Ovary (tissue), 9 donors: ENCODE measurements around the gene ARIH2. TPM values are rescaled to one million over a fixed set of nuclear protein-coding genes. Genes with fewer than 3 reads are reported as not detected.

Experiments used
- DNase-seq, 5 donors: peaks; one replicate each; pipeline ENCODE4 v3.0.0-alpha.2; 2019 to 2020
- H3K27ac ChIP-seq, 2 donors: fragments of 200-600 bp; one replicate each; pipeline versions ENCODE4 v1.5.1 to v1.8.0; 2019 to 2022
- H3K27me3 ChIP-seq: fragments of 200-600 bp; one replicate; pipeline ENCODE4 v1.8.0; 2022
- H3K36me3 ChIP-seq: fragments of 200-600 bp; sonication (generic); one replicate; pipeline ENCODE4 v1.5.1; 2019
- H3K4me1 ChIP-seq: one replicate; pipeline ENCODE4 v1.8.1; 2013; ENCODE audit warnings: mild to moderate bottlenecking, moderate library complexity; ENCODE audit not compliant: insufficient read depth
- H3K4me3 ChIP-seq: fragments of 200-600 bp; sonication (generic); one replicate; pipeline ENCODE4 v1.5.1; 2017
- H3K9me3 ChIP-seq, 2 donors: fragments of 200-600 bp in 1 of 2; sonication (generic) in 1 of 2; one replicate each; pipeline versions ENCODE4 v1.5.1 to v1.8.1; 2013 to 2019; ENCODE audit warnings: mild to moderate bottlenecking in 1 of 2, moderate library complexity in 1 of 2
- CTCF ChIP-seq, 3 donors: fragments of 450-650 bp in 2 of 3; fragments of 200-600 bp in 1 of 3; IDR thresholded peaks; one replicate each; pipeline versions ENCODE4 v1.5.1 to v1.8.0; 2016 to 2022; ENCODE audit warnings: antibody characterized with exemption in 3 of 3, mild to moderate bottlenecking in 1 of 3
- EP300 ChIP-seq: sonication (generic); formaldehyde crosslinking; IDR thresholded peaks from one replicate; pipeline ENCODE4 v1.6.1; 2017; ENCODE audit warnings: antibody characterized with exemption
- POLR2A ChIP-seq: fragments of 450-650 bp; IDR thresholded peaks from one replicate; pipeline ENCODE4 v1.6.1; 2017; ENCODE audit warnings: antibody characterized with exemption, mild to moderate bottlenecking, moderate library complexity
- WGBS, 3 donors: extraction: QIAGEN DNeasy Blood & Tissue Kit in 1 of 3; methylation state at CpG; one replicate each; pipeline versions ENCODE4 v1.1.5 to v1.1.7; 2013 to 2017; 5-methylcytosine and 5-hydroxymethylcytosine counted together
- intact Hi-C, 4 donors: fragments of 100-400 bp; cut with DNase I; formaldehyde crosslinking; loops; one replicate each; pipeline versions ENCODE4 v1.11.0 to v1.15.1; 2022 to 2023
- polyA plus RNA-seq, 2 donors: library from polyadenylated mRNA; stranded (reverse); fragments of 200-250 nt in 1 of 2; fragments of 350-450 nt in 1 of 2; fragmentation: Illumina TruSeq in 1 of 2; extraction: RNeasy Lipid Tissue Mini Kit (QIAGEN cat#74804) in 1 of 2; gene quantifications; one replicate each; pipeline ENCODE4 v1.2.3, GENCODE V29; 2013 to 2014
- total RNA-seq, 7 donors: library from RNA; depleted of rRNA in 2 of 7; stranded (reverse); fragments of >200 nt in 2 of 7; fragmentation: NEBNext Ultra II Directional in 3 of 7; extraction: Animal tissue kit (Norgen Biotek cat#: 25700) in 3 of 7; gene quantifications; one replicate each; pipeline versions ENCODE4 v1.1.0 to v1.2.4, GENCODE V29; 2016 to 2023
- donor health status: DM: no; HTN: no; CAD: no; lungs with moderate emphysema.
- donor health status: DM: no; HTN: no; CAD: no.
- donor health status: Bipolar disorder and iron deficiency.
- donor health status: DM: yes; HTN: yes; CAD: no.
- donor health status: DM: no; HTN: no; CAD: no.
- donor health status: DM: yes; HTN: yes; CAD: no.

ARIH2 gene
- total and polyA plus RNA-seq, 9 donors: 39.6 to 95.7 (median 72.0) TPM

- intact Hi-C loops: loop anchor here in 1 of 4 donors (10.0 kb wide), 1 partner anchor 113 kb away; the partner anchor contains the start of gene ARIH2
- peak overlapping the region in 1 of 2 donors; percentile 89 for H3K27ac ChIP-seq
- WGBS, 3 donors: 91 to 96% (median 92%) methylated on average over 9 of the region's 9 CpGs
- H3K36me3 ChIP-seq: no peaks in the 10 kb centered on the region
- H3K4me3 ChIP-seq: no peak overlapping the region
- DNase-seq: peak in 1 of 5 donors; percentile 23
- no peaks in the 10 kb centered on the region for H3K9me3 ChIP-seq
- no peaks in the 10 kb centered on the region for H3K27me3 ChIP-seq
- TF ChIP-seq EP300 (no peak), POLR2A (no peak)
- H3K4me1 ChIP-seq: peaks cover 8% of the 10 kb centered on the region
Observed at GRCh38 chr3:49027634-49028033, 109.0 kb downstream of the ARIH2 start.

GRCh38 chr3:49028298-49028672 is 109.6 kb downstream of the ARIH2 start:
- H3K36me3 ChIP-seq: no peaks in the 10 kb centered on the region
- H3K27me3 ChIP-seq: no peaks in the 10 kb centered on the region
- 71 to 72% (median 71%) methylated on average over 4 of the region's 4 CpGs for WGBS, 3 donors
- no peak for TF ChIP-seq EP300
- no peak for TF ChIP-seq POLR2A
- TF ChIP-seq CTCF (IDR thresholded peaks at IDR 0.05): no peak
- intact Hi-C loops: loop anchor here in 1 of 4 donors (10.0 kb wide), 1 partner anchor 113 kb away; the partner anchor contains the start of gene ARIH2
- H3K27ac ChIP-seq: peak overlapping the region; percentile 89 to 91
- no peak overlapping the region for H3K4me3 ChIP-seq
- DNase-seq: peak in 1 of 5 donors; percentile 31
- no peaks in the 10 kb centered on the region for H3K9me3 ChIP-seq
- H3K4me1 ChIP-seq: peaks cover 3% of the 10 kb centered on the region

GRCh38 chr3:49028673-49029562 is 110.3 kb downstream of the ARIH2 start, which contains the start of gene IMPDH2:
TSS of gene IMPDH2 (minus strand) at chr3:49029398. CDS start at chr3:49029350, 48 bp downstream.
- 1% methylated on average over 54 to 55 of the region's 55 CpGs for WGBS, 3 donors
- H3K27me3 ChIP-seq: no peaks in the 10 kb centered on the region
- peak within 1 kb of the TSS; percentile 65 for H3K4me3 ChIP-seq
- H3K27ac ChIP-seq: peak within 1 kb of the TSS; percentile 89 to 91
- TF ChIP-seq EP300: no peak
- peak in 2 of 3 donors; percentile 42 to 45 for TF ChIP-seq CTCF (IDR thresholded peaks at IDR 0.05)
- peak; percentile 99 for TF ChIP-seq POLR2A
- no peaks in the 10 kb centered on the region for H3K36me3 ChIP-seq
- intact Hi-C loops: loop anchor here in 1 of 4 donors (10.0 kb wide), 1 partner anchor 114 kb away; the partner anchor contains the start of gene ARIH2
- H3K4me1 ChIP-seq: peaks cover 3% of the 10 kb centered on the region
- no peaks in the 10 kb centered on the region for H3K9me3 ChIP-seq
- DNase-seq: peak; percentile 93 to 97 (median 95)

- Histone ChIP-seq H3K4me1 (peaks cover 3% of the 10 kb centered on the region), H3K27me3 (no peaks in the 10 kb centered on the region), H3K27ac (peak overlapping the region; percentile 89 to 91), H3K9me3 (no peaks in the 10 kb centered on the region), H3K36me3 (no peaks in the 10 kb centered on the region), H3K4me3 (no peak overlapping the region)
- 1 to 3% (median 2%) methylated on average over 7 of the region's 7 CpGs for WGBS, 3 donors
- intact Hi-C loops: loop anchor here in 1 of 4 donors (10.0 kb wide), 1 partner anchor 115 kb away; the partner anchor contains the start of gene ARIH2
- no peak for TF ChIP-seq POLR2A
- TF ChIP-seq EP300: no peak
- no peak for TF ChIP-seq CTCF (IDR thresholded peaks at IDR 0.05)
- no peak for DNase-seq
Observed at GRCh38 chr3:49029563-49029884, 110.9 kb downstream of the ARIH2 start.
